Measurements from ENCODE around the gene NPTX1.

Gene NPTX1

GRCh38 chr17:80430446-80431245, 45.8 kb downstream of the NPTX1 start:
- DNase-seq (ENCODE audit: low read depth), result no peak
- TF ChIP-seq CTCF (IDR thresholded peaks at IDR 0.05; ENCODE audit: control insufficient read depth, insufficient read depth, low read depth, low read length, missing control alignments), result no peak
- H3K4me3 ChIP-seq (ENCODE audit: control insufficient read depth, low read depth, low read length), result no peak overlapping the region

GRCh38 chr17:80429356-80430275, 46.8 kb downstream of the NPTX1 start:
- TF ChIP-seq CTCF (IDR thresholded peaks at IDR 0.05; ENCODE audit: control insufficient read depth, insufficient read depth, low read depth, low read length, missing control alignments), result no peak
- no peak for DNase-seq (ENCODE audit: low read depth)
- H3K4me3 ChIP-seq (ENCODE audit: control insufficient read depth, low read depth, low read length), result no peak overlapping the region

GRCh38 chr17:80428796-80429195, 47.6 kb downstream of the NPTX1 start:
- H3K4me3 ChIP-seq (ENCODE audit: control insufficient read depth, low read depth, low read length), result no peak overlapping the region
- DNase-seq (ENCODE audit: low read depth), result no peak
- TF ChIP-seq CTCF (IDR thresholded peaks at IDR 0.05; ENCODE audit: control insufficient read depth, insufficient read depth, low read depth, low read length, missing control alignments), result no peak

- TF ChIP-seq CTCF (IDR thresholded peaks at IDR 0.05; ENCODE audit: control insufficient read depth, insufficient read depth, low read depth, low read length, missing control alignments), result no peak
- H3K4me3 ChIP-seq (ENCODE audit: control insufficient read depth, low read depth, low read length), result no peak overlapping the region
- DNase-seq (ENCODE audit: low read depth), result no peak
Measured at GRCh38 chr17:80428363-80428762, 48.0 kb downstream of the NPTX1 start.

GRCh38 chr17:80427366-80428282, 48.8 kb downstream of the NPTX1 start:
- no peak for DNase-seq (ENCODE audit: low read depth)
- TF ChIP-seq CTCF (IDR thresholded peaks at IDR 0.05; ENCODE audit: control insufficient read depth, insufficient read depth, low read depth, low read length, missing control alignments), result no peak
- no peak overlapping the region for H3K4me3 ChIP-seq (ENCODE audit: control insufficient read depth, low read depth, low read length)

All from AG09309 (cell line).